ENCODE measurements around the gene SMIM20.

GRCh38 chr4:25939330-25939729, 25.3 kb downstream of the SMIM20 start:
- TF ChIP-seq EZH2phosphoT487 (IDR thresholded peaks at IDR 0.05; ENCODE audit: unreplicated experiment) (no peak), CTCF (conservative IDR thresholded peaks at IDR 0.05; ENCODE audit: low read depth in 2 of 2) (peak; percentile 12 to 38; a peak in 2 of 4 replicates), POLR2AphosphoS5 (IDR thresholded peaks at IDR 0.05; ENCODE audit: low read depth) (no peak), EZH2 (IDR thresholded peaks at IDR 0.05; ENCODE audit: low read depth, unreplicated experiment) (no peak), ZNF331 (CRISPR knock-in tag; IDR thresholded peaks at IDR 0.05; ENCODE audit: low read depth) (no peak), STAT1 (IDR thresholded peaks at IDR 0.05; ENCODE audit: unreplicated experiment) (no peak), JUNB (IDR thresholded peaks at IDR 0.05; ENCODE audit: unreplicated experiment) (no peak)

Data from GM23338 (cell line).